ENCODE measurements around the gene CALML5.

Gene CALML5

DNA sequence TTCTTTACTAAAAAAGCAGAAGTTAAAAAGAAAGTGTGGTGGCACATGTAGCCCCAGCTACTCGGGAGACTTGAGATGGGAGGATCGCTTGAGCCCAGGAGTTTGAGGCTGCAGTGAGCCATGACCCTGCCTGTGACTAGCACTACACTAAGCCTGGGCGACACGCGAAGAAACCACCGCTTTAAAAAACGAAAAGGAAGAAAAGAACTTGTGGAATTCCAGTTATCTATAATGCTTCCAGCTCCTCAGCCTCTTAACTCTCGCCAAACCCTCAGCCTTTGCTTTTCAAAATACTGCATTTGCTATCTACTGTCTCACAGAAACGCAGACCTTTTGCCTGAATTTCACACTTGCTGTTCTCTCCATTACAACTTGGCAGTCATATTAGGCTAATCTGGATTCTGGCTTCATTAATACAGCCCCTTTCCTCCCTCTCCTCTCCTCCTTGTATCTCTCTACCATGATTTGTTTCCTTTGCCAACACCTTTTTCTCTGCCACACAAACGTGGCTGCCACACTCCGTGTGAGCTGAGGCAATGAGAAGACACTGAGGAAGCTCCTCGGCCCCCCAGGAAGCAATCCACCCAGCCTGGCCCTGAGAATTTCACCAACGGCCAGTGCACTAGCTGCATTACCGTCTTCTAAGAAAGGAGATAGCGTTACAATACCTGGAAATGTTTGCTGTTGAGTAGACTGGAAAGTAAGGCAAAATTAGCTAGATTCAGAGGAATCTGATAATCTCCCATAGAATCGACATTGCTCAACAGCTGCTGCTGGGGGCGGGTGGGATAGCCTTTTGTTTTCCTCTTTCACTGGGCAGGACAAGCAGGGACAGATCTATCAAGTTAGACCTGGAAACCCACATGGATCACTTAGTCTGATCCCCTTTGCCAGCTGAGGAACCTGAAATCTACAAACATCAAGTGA, 37.2 kb downstream of the CALML5 start:
- no peak for DNase-seq (ENCODE audit: low read depth)

DNA sequence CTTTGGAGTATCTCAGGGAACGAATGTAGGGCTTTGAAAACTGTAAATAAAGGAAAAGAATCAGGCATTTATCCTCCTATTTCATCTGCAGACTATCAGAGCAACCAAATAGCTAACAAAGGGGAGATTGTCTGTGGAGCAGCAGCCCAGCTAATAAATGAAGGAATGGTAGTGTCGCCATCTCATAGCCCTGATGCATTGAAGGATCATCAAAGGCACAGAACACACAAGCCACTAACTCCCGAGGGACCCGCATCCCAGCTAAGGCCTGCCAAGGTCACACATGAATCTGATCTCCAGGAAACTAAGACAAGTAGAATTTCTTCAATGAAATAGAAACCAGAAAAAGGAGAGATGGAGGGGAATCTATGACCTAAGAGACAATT, 38.2 kb downstream of the CALML5 start:
- no peak for DNase-seq (ENCODE audit: low read depth)

DNA sequence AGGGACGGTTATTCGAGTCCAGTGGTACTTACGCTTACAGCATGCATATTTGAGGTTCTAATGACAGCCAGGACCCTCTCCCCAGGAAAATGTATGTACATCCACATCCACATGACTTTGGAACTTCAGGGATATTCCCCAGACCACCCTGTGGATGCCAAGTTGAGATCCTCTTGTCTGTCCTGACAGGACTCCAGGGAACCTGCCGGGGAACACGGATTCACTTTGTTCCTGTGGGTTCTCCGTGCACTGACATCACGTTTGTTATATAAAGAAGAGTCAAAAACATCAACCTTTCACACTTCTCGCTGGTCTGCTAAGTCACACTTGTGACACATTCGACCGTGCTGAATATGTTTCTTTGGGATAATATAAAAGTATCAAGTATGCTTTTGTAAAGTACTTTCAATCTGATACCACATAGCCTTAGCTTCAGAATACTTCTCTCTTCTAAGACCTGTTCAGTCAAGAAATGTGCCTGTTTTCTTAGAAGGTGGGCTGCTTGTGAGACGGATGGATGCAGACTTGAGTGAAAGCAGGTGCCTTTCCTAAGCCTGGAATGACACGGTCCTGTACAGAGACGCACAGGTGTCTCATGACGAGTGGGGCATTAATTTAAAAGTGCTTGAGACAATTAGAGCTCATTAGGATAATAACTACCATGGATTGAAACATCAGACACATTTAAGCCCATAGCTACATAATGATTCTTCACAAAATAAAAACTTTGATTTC, 38.7 kb downstream of the CALML5 start:
- DNase-seq (ENCODE audit: low read depth), result no peak

DNA sequence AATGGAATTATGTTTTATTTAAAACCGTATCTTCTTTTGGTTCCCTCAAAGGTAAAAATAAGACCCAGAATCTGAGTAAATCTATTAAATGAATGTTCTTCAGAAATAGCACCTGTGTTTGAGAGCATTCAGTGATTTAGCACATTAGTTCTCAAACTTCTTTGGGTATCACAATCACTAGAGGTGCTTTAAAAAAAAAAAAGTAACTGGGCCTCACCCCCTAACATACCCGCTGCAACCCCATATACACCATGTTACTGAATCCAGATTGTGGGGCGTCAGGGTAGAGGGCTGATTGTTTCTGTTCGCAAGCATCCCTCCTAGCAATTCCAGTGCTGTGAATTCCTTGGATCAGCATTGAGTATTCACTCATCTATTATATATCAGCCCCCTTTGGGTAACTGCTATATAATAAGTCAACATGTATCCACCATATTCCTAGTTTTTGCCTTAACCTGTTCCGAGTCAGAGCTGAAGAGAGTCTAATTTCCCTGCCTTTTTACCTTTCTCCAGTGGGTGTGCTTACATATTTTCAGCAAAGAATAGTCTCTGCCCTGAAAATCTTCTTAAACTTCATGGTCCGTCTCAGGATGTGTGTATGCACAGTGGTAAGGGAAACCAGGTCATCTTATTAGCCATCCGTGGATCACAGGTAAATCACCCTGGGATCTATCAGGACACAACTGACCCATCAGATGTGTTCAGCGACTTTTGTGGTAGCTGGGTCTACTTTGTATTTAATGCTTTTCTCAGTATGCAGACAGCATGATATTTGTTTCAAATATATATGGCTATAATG, 40.2 kb downstream of the CALML5 start:
- no peak for DNase-seq (ENCODE audit: low read depth)

DNA sequence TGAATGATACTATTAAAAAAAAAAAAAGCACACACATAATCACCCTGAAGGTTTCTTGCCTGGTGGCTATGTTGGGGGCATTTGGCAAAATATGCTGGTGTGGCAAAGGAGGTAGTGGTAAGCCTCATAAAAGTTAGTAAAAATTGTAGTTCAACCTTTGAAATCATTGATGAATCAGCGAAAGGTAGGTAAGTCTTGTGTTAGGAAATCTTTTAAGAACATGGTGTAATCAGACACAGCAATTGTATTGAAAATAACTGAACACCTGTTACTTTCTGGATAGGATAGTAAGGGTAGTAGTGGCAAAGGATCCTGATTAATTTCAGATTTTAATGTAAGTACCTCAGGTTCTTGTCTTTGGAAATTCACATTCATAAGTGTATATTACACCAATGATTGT, 40.9 kb downstream of the CALML5 start:
- DNase-seq (ENCODE audit: low read depth), result no peak

DNA sequence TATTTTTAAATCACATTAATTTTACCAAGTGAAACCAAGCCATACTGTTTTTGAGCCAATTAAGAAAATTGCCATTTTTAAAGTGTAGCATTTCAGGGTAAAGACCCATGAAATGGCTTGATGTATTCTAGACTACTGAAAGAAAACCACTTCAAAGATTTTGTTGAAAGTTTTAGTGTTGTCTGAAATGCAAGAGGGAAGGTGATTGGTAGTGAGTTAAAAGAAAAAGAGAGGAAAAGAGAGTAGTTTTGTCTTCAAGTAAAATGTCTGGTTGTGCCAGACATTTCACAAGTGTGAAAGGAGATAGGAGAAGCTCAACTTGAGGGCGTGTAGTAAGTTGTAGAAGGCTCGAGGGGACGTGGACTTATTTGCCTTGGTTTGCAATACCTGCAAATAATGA, 41.6 kb downstream of the CALML5 start:
- DNase-seq (ENCODE audit: low read depth), result no peak

DNA sequence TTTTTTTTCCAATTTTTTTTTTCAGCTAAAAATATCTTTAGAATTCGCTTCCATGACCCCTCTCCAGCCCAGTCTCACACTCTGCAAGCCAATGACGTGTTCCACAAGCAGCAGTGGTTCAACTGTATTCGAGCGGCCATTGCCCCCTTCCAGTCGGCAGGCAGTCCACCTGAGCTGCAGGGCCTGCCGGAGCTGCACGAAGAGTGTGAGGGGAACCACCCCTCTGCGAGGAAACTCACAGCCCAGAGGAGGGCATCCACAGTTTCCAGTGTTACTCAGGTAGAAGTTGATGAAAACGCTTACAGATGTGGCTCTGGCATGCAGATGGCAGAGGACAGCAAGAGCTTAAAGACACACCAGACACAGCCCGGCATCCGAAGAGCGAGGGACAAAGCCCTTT, 42.8 kb downstream of the CALML5 start:
- no peak for DNase-seq (ENCODE audit: low read depth)

DNA sequence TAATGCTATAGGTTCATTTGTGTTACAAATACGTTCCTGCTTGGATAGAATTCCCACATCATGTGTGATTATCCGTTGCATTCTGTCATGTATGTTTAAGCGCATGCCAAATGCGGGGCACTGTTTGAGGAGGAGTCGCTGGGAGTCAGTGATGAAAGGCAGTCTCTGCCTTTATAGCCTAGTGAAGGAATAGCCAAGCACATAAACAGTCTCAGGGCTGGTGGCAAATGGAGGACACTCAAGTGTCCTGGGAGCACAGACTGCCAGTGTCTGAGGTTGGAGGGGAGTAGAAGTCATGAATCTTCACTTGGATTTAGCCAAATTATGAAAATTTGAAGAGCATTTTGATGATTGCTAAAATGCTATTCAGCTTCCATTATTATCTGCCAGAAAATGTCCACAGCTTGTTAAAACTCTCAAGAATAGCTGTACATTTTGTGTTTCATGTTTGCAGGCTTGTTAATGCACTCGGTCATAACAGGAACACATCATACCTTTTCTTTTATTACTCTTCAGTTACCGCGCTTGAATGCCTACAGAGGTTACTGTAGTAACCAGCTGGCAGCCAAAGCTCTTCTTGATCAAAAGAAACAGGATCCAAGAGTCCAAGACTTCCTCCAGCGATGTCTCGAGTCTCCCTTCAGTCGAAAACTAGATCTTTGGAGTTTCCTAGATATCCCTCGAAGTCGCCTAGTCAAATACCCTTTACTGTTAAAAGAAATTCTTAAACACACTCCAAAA, 45.5 kb downstream of the CALML5 start:
- DNase-seq (ENCODE audit: low read depth), result no peak

DNA sequence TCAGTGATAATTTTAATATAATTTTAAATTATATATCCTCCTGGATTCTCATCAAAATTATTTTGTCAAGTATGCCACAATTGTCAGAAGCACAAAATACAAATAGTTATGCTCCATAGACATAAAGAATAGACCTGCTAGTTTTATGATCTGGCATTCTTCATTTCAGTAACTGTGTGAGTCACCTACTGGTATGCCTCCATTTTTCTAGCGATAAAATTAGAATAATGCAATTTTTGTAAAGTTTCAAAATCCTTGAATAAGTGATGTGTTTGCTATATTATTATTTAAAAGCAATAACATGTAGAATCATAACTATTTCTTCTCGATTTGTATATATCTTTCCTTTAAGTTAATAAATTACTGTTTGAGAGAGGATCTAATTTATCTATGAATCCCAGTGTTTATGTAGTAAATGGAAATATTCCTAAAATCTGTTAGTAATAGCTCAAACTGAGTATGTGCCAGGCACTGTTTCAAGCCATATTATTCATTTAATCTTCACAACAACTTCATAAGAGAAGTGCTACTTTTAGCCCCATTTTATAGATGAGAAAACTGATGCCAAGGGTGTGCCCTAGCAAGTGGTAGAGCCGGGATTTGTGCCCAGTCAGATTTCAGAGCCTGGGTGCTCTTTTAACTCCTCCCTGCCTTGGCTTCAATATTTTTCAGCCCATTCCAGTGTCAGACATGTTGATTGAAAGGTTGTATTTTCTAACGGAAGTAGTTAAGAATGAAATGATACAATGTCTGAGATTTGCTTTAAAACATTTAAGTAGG, 48.6 kb downstream of the CALML5 start:
- DNase-seq (ENCODE audit: low read depth), result no peak

DNA sequence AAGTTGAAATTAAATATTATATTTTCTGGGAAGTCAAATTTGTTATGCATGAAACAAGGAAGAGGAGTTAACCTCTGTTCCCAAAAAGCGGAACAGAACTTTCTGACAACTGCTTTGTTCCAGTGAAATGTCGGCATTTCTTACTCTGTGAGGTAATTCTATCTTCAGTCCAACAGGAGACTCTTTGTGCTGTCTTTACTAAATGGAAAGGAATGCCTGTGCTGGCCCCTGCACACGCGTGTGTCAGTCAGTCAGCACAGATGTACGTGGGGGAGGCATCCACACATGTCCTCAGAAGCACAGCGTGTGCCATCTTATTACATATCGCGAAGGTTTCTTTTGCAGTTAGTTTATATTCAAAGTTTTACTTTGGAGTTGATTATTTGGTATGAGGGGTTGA, 49.5 kb downstream of the CALML5 start:
- DNase-seq (ENCODE audit: low read depth), result no peak

DNA sequence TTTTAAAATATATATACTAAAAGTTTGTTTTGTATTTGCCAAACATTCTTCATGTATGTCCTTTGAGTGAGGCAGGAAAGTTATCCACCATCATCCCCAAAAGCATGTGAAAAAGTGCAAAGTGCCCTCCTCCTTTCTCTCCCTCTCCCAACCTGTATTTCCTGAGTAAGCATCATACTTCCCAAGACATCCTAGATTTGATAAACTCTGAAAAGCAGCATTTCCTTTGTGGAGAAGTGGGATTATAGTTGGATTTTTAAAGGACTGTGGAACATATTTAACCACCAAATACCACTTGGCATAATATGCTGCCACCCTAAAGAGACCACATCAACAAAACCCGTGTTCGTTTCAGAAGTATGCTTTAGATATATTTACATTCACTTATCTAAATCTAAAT, 50.1 kb downstream of the CALML5 start:
- no peak for DNase-seq (ENCODE audit: low read depth)
